Left lung (tissue), 10 donors: ENCODE results near the gene DKK2. TPM values are rescaled to one million over a fixed set of nuclear protein-coding genes. Genes with fewer than 3 reads are reported as not detected.

Experiments used
- ATAC-seq: fragments of 200-7000 bp; cut with Tn5 transposase; one replicate; pipeline ENCODE4 v1.9.1; 2020; ENCODE audit warnings: moderate library complexity
- DNase-seq, 4 donors: peaks; one replicate each; pipeline ENCODE4 v3.0.0-alpha.2; 2013 to 2020
- H3K27ac ChIP-seq, 2 donors: fragments of 200-600 bp; sonication (generic) in 1 of 2; one replicate each; pipeline versions ENCODE4 v1.5.0 to v1.8.0; 2020 to 2021
- H3K27me3 ChIP-seq, 2 donors: fragments of 200-600 bp; sonication (generic) in 1 of 2; one replicate each; pipeline versions ENCODE4 v1.5.0 to v1.8.0; 2020 to 2021
- H3K36me3 ChIP-seq, 2 donors: fragments of 200-600 bp; sonication (generic) in 1 of 2; one replicate each; pipeline versions ENCODE4 v1.5.0 to v1.8.0; 2020 to 2021
- H3K4me1 ChIP-seq, 2 donors: fragments of 200-600 bp; one replicate each; pipeline ENCODE4 v1.8.0; 2021
- H3K4me3 ChIP-seq, 2 donors: fragments of 200-600 bp; sonication (generic) in 1 of 2; one replicate each; pipeline versions ENCODE4 v1.5.0 to v1.8.0; 2020 to 2021; ENCODE audit warnings: mild to moderate bottlenecking in 1 of 2
- H3K9me3 ChIP-seq, 2 donors: fragments of 200-600 bp; sonication (generic) in 1 of 2; one replicate each; pipeline versions ENCODE4 v1.5.0 to v1.8.0; 2020 to 2021
- CTCF ChIP-seq, 2 donors: fragments of 200-600 bp; sonication (generic) in 1 of 2; IDR thresholded peaks; one replicate each; pipeline versions ENCODE4 v1.5.0 to v1.8.0; 2021; ENCODE audit warnings: antibody characterized with exemption in 2 of 2
- intact Hi-C, 2 donors: fragments of 100-400 bp; cut with DNase I; formaldehyde crosslinking; loops; one replicate each; pipeline versions ENCODE4 v1.11.2 to v1.14.2; 2022
- polyA plus RNA-seq, 6 donors: library from polyadenylated mRNA; unstranded; fragments of 120-200 nt; gene quantifications; one replicate each; pipeline ENCODE4 v1.2.1, GENCODE V29; 2013; ENCODE audit not compliant: insufficient read length in 6 of 6
- total RNA-seq, 2 donors: library from RNA; stranded (reverse); fragmentation: NEBNext Ultra II Directional; extraction: Animal tissue kit (Norgen Biotek cat#: 25700); gene quantifications; one replicate each; pipeline ENCODE4 v1.2.1, GENCODE V29; 2021
- donor health status: DM: no; HTN: yes; CAD: no.
- donor health status: DM: no; HTN: no; CAD: no.

The DKK2 gene
- total and polyA plus RNA-seq, 8 donors, result 1.8 to 20.2 (median 3.8) TPM

GRCh38 chr4:107006218-107006617 lies 29.9 kb downstream of the DKK2 start:
- Histone ChIP-seq H3K4me1 (no peaks in the 10 kb centered on the region), H3K4me3 (no peak overlapping the region), H3K27ac (no peak overlapping the region), H3K36me3 (no peaks in the 10 kb centered on the region), H3K9me3 (no peaks in the 10 kb centered on the region), H3K27me3 (no peaks in the 10 kb centered on the region)
- intact Hi-C loops, result no loop called here
- no peak for TF ChIP-seq CTCF (IDR thresholded peaks at IDR 0.05)
- ATAC-seq, result no peak
- no peak for DNase-seq

GRCh38 chr4:106996490-106996889 lies 39.6 kb downstream of the DKK2 start:
- Histone ChIP-seq H3K27me3 (no peaks in the 10 kb centered on the region), H3K9me3 (no peaks in the 10 kb centered on the region), H3K4me1 (no peaks in the 10 kb centered on the region), H3K4me3 (no peak overlapping the region), H3K36me3 (no peaks in the 10 kb centered on the region), H3K27ac (no peak overlapping the region)
- intact Hi-C loops, result no loop called here
- ATAC-seq (no peak), DNase-seq (peak in 2 of 4 donors; percentile 20 to 31)
- TF ChIP-seq CTCF (IDR thresholded peaks at IDR 0.05), result no peak

GRCh38 chr4:106993827-106994226 lies 42.3 kb downstream of the DKK2 start:
- no peak for ATAC-seq
- H3K4me3 ChIP-seq, result no peak overlapping the region
- no peaks in the 10 kb centered on the region for H3K27me3 ChIP-seq
- no peaks in the 10 kb centered on the region for H3K36me3 ChIP-seq
- intact Hi-C loops, result no loop called here
- no peaks in the 10 kb centered on the region for H3K9me3 ChIP-seq
- peak in 1 of 4 donors; percentile 12 for DNase-seq
- TF ChIP-seq CTCF (IDR thresholded peaks at IDR 0.05), result no peak
- H3K27ac ChIP-seq, result no peak overlapping the region
- no peaks in the 10 kb centered on the region for H3K4me1 ChIP-seq

- H3K36me3 ChIP-seq, result no peaks in the 10 kb centered on the region
- no peak for TF ChIP-seq CTCF (IDR thresholded peaks at IDR 0.05)
- no peaks in the 10 kb centered on the region for H3K9me3 ChIP-seq
- no peak for DNase-seq
- no peaks in the 10 kb centered on the region for H3K4me1 ChIP-seq
- no peak overlapping the region for H3K27ac ChIP-seq
- no peak for ATAC-seq
- no peaks in the 10 kb centered on the region for H3K27me3 ChIP-seq
- intact Hi-C loops, result no loop called here
- H3K4me3 ChIP-seq, result no peak overlapping the region
Measured at GRCh38 chr4:106987311-106987710, 48.8 kb downstream of the DKK2 start.

GRCh38 chr4:106986486-106986885 lies 49.6 kb downstream of the DKK2 start:
- intact Hi-C loops, result no loop called here
- Histone ChIP-seq H3K27ac (no peak overlapping the region), H3K36me3 (no peaks in the 10 kb centered on the region), H3K4me3 (no peak overlapping the region), H3K4me1 (no peaks in the 10 kb centered on the region), H3K27me3 (no peaks in the 10 kb centered on the region), H3K9me3 (no peaks in the 10 kb centered on the region)
- ATAC-seq (no peak), DNase-seq (no peak)
- no peak for TF ChIP-seq CTCF (IDR thresholded peaks at IDR 0.05)
